HCT116 (cell line): ENCODE measurements around the gene UCKL1.

Source experiments
- ATF3 ChIP-seq: IDR thresholded peaks from 2 replicates; pipeline ENCODE4 v1.6.1; 2012
- CTCF ChIP-seq, 3 experiments: fragments of 200-600 bp in 1 of 3; sonication (generic) in 1 of 3; IDR thresholded peaks in 2 of 3; conservative IDR thresholded peaks in 1 of 3; 2 replicates each; pipeline ENCODE4 v1.5.1; 2012 to 2017; ENCODE audit warnings: low read depth in 2 of 3, low read length in 2 of 3, antibody characterized with exemption in 1 of 3, borderline replicate concordance in 1 of 3, control low read depth in 1 of 3, mild to moderate bottlenecking in 1 of 3, mixed read lengths in 1 of 3, mixed run types in 1 of 3, moderate library complexity in 1 of 3; ENCODE audit not compliant: insufficient read depth in 1 of 3
- EGR1 ChIP-seq: IDR thresholded peaks from 2 replicates; pipeline ENCODE4 v1.6.1; 2012; ENCODE audit warnings: low read depth
- EZH2 ChIP-seq: fragments of 200-600 bp; sonication (generic); IDR thresholded peaks from 2 replicates; pipeline ENCODE4 v1.6.1; 2017; ENCODE audit warnings: antibody characterized with exemption, mixed run types
- EZH2phosphoT487 ChIP-seq: fragments of 200-600 bp; IDR thresholded peaks from 2 replicates; pipeline ENCODE4 v1.6.1; 2018; ENCODE audit warnings: antibody characterized with exemption, borderline replicate concordance
- POLR2A ChIP-seq: IDR thresholded peaks from 2 replicates; pipeline ENCODE4 v1.7.0; 2011; ENCODE audit warnings: borderline replicate concordance; ENCODE audit not compliant: insufficient read depth, insufficient read length; ENCODE audit errors: extremely low read depth
- POLR2AphosphoS5 ChIP-seq: IDR thresholded peaks from 2 replicates; pipeline ENCODE4 v1.6.1; 2011; ENCODE audit warnings: mild to moderate bottlenecking, low read depth, low read length, moderate library complexity
- RAD21 ChIP-seq: IDR thresholded peaks from 2 replicates; pipeline ENCODE4 v1.6.1; 2012; ENCODE audit warnings: low read depth, mild to moderate bottlenecking
- REST ChIP-seq: IDR thresholded peaks from 2 replicates; pipeline ENCODE4 v1.6.1; 2012; ENCODE audit warnings: low read depth
- SRF ChIP-seq: IDR thresholded peaks from 2 replicates; pipeline ENCODE4 v1.6.1; 2012; ENCODE audit warnings: low read depth
- TCF7L2 ChIP-seq: IDR thresholded peaks from 2 replicates; pipeline ENCODE4 v1.7.0; 2011; ENCODE audit warnings: borderline replicate concordance, inconsistent platforms; ENCODE audit not compliant: insufficient read depth, insufficient read length; ENCODE audit errors: extremely low read depth
- YY1 ChIP-seq: IDR thresholded peaks from 2 replicates; pipeline ENCODE4 v1.6.1; 2011; ENCODE audit warnings: low read length, low read depth, moderate library complexity, mild to moderate bottlenecking; ENCODE audit not compliant: insufficient replicate concordance; ENCODE audit errors: extremely low read depth
- ZBTB33 ChIP-seq: IDR thresholded peaks from 2 replicates; pipeline ENCODE4 v1.6.1; 2011; ENCODE audit warnings: mild to moderate bottlenecking, low read length, moderate library complexity; ENCODE audit not compliant: insufficient replicate concordance; ENCODE audit errors: extremely low read depth

- TF ChIP-seq CTCF (IDR thresholded peaks at IDR 0.05 in 2 of 3, conservative IDR thresholded peaks at IDR 0.05 in 1 of 3; ENCODE audit: borderline replicate concordance in 1 of 3, insufficient read depth in 1 of 3, low read depth in 2 of 3, low read length in 2 of 3), result no peak
- no peak for TF ChIP-seq SRF
- TF ChIP-seq YY1, result no peak
- TF ChIP-seq EZH2, result no peak
- no peak for TF ChIP-seq RAD21
- TF ChIP-seq REST, result no peak
- TF ChIP-seq TCF7L2, result no peak
- TF ChIP-seq EZH2phosphoT487, result no peak
- TF ChIP-seq POLR2A, result no peak
- no peak for TF ChIP-seq POLR2AphosphoS5
- no peak for TF ChIP-seq ATF3
- no peak for TF ChIP-seq ZBTB33
- no peak for TF ChIP-seq EGR1
These were observed 3.4 kb downstream of the UCKL1 start for GRCh38 chr20:63952769-63953168.
